Neural progenitor cell (in vitro differentiated cells): Measurements from ENCODE around the gene RAMP3. TPM values are rescaled to one million over a fixed set of nuclear protein-coding genes. Genes with fewer than 3 reads are reported as not detected.
A peak's percentile ranks its signal among the peaks of the same experiment; 100 is the strongest.

Source experiments
- DNase-seq: peaks from one replicate; pipeline ENCODE4 v3.0.0-alpha.2; 2016; ENCODE audit warnings: low spot score
- H2AFZ ChIP-seq: fragments of 200-600 bp; sonication (generic); replicated peaks from 2 replicates; pipeline ENCODE4 v1.6.1; 2016; ENCODE audit warnings: antibody characterized with exemption
- H3F3A ChIP-seq: fragments of 200-600 bp; sonication (generic); 2 replicates; pipeline ENCODE4 v1.6.1; 2016; ENCODE audit warnings: antibody characterized with exemption, low read depth
- H3K27ac ChIP-seq: fragments of 200-600 bp; sonication (generic); 2 replicates; pipeline ENCODE4 v1.5.1; 2016; ENCODE audit warnings: mild to moderate bottlenecking
- H3K27me3 ChIP-seq: fragments of 200-600 bp; sonication (generic); 2 replicates; pipeline ENCODE4 v1.6.1; 2016; ENCODE audit warnings: mild to moderate bottlenecking, moderate library complexity
- H3K36me3 ChIP-seq: fragments of 200-600 bp; sonication (generic); 2 replicates; pipeline ENCODE4 v1.5.1; 2016
- H3K4me1 ChIP-seq: fragments of 200-600 bp; sonication (generic); 2 replicates; pipeline ENCODE4 v1.6.1; 2016; ENCODE audit warnings: mixed run types
- H3K4me2 ChIP-seq: fragments of 200-600 bp; sonication (generic); 2 replicates; pipeline ENCODE4 v1.6.1; 2016
- H3K4me3 ChIP-seq: fragments of 200-600 bp; sonication (generic); 2 replicates; pipeline ENCODE4 v1.5.1; 2016
- H3K79me2 ChIP-seq: fragments of 200-600 bp; sonication (generic); 2 replicates; pipeline ENCODE4 v1.6.1; 2016; ENCODE audit warnings: low read depth
- H3K9ac ChIP-seq: fragments of 200-600 bp; sonication (generic); 2 replicates; pipeline ENCODE4 v1.6.1; 2016
- H3K9me3 ChIP-seq: fragments of 200-600 bp; sonication (generic); 2 replicates; pipeline ENCODE4 v1.5.1; 2016; ENCODE audit warnings: low read depth
- H4K20me1 ChIP-seq: fragments of 200-600 bp; sonication (generic); 2 replicates; pipeline ENCODE4 v1.6.1; 2016; ENCODE audit warnings: low read depth
- H3K27ac Mint-ChIP-seq: 3 replicates; pipeline ENCODE4 v1.8.0; 2021; ENCODE audit warnings: mixed read lengths
- H3K27me3 Mint-ChIP-seq: 2 replicates; pipeline ENCODE4 v1.8.0; 2022; ENCODE audit warnings: low read depth, mild to moderate bottlenecking, inconsistent platforms, moderate library complexity, mixed read lengths; ENCODE audit not compliant: insufficient read depth
- H3K36me3 Mint-ChIP-seq: 3 replicates; pipeline ENCODE4 v1.8.0; 2021; ENCODE audit warnings: mixed read lengths
- H3K4me1 Mint-ChIP-seq: 3 replicates; pipeline ENCODE4 v1.8.0; 2021; ENCODE audit warnings: mixed read lengths
- H3K4me3 Mint-ChIP-seq: 3 replicates; pipeline ENCODE4 v1.8.0; 2021; ENCODE audit warnings: mild to moderate bottlenecking, moderate library complexity, mixed read lengths
- H3K9me3 Mint-ChIP-seq: 3 replicates; pipeline ENCODE4 v1.8.0; 2020; ENCODE audit warnings: mixed read lengths
- CTCF ChIP-seq: fragments of 200-600 bp; sonication (generic); IDR thresholded peaks from 2 replicates; pipeline ENCODE4 v1.5.1; 2017; ENCODE audit warnings: antibody characterized with exemption, mild to moderate bottlenecking
- EZH2 ChIP-seq: fragments of 200-600 bp; sonication (generic); IDR thresholded peaks from 2 replicates; pipeline ENCODE4 v1.6.1; 2017; ENCODE audit warnings: antibody characterized with exemption, mild to moderate bottlenecking, moderate library complexity
- EZH2phosphoT487 ChIP-seq: fragments of 200-600 bp; sonication (generic); IDR thresholded peaks from 2 replicates; pipeline ENCODE4 v1.6.1; 2017; ENCODE audit warnings: antibody characterized with exemption
- total RNA-seq: library from RNA; depleted of rRNA; stranded (reverse); fragments of >200 nt; gene quantifications from 2 replicates; pipeline ENCODE4 v1.2.3, GENCODE V29; 2015; ENCODE audit warnings: low replicate concordance

Gene RAMP3
- total RNA-seq, 1 donor from 2014 or later: not detected

GRCh38 chr7:45159296-45159695, 1.7 kb downstream of the RAMP3 start:
- H3K36me3 ChIP-seq: no peaks in the 10 kb centered on the region
- no peak overlapping the region for H3K4me3 ChIP-seq
- H3K27me3 Mint-ChIP-seq: peaks cover 35% of the 10 kb centered on the region
- H3K4me1 ChIP-seq: no peaks in the 10 kb centered on the region
- no peaks in the 10 kb centered on the region for H3K36me3 Mint-ChIP-seq
- no peak overlapping the region for H3K27ac ChIP-seq
- H3K9ac ChIP-seq: no peak overlapping the region
- peaks cover 18% of the 10 kb centered on the region for H3K9me3 Mint-ChIP-seq
- DNase-seq: no peak
- TF ChIP-seq EZH2 (no peak), EZH2phosphoT487 (no peak), CTCF (no peak)
- no peaks in the 10 kb centered on the region for H3K79me2 ChIP-seq
- no peak overlapping the region for H3K27ac Mint-ChIP-seq
- H3F3A ChIP-seq: no peaks in the 10 kb centered on the region
- no peaks in the 10 kb centered on the region for H4K20me1 ChIP-seq
- no peak overlapping the region for H2AFZ ChIP-seq
- H3K4me3 Mint-ChIP-seq: no peak overlapping the region
- H3K4me1 Mint-ChIP-seq: peaks cover 7% of the 10 kb centered on the region
- H3K27me3 ChIP-seq: peaks cover 43% of the 10 kb centered on the region
- H3K9me3 ChIP-seq: no peaks in the 10 kb centered on the region
- H3K4me2 ChIP-seq: no peak overlapping the region

GRCh38 chr7:45160417-45160881, 2.9 kb downstream of the RAMP3 start:
- Mint-ChIP-seq H3K27me3 (peaks cover 32% of the 10 kb centered on the region), H3K27ac (no peak overlapping the region), H3K36me3 (no peaks in the 10 kb centered on the region), H3K4me3 (peak overlapping the region; percentile 27), H3K9me3 (peaks cover 21% of the 10 kb centered on the region), H3K4me1 (peaks cover 7% of the 10 kb centered on the region)
- H3K9me3 ChIP-seq: no peaks in the 10 kb centered on the region
- no peak overlapping the region for H3K9ac ChIP-seq
- TF ChIP-seq EZH2: no peak
- no peak for TF ChIP-seq CTCF
- TF ChIP-seq EZH2phosphoT487: no peak
- no peaks in the 10 kb centered on the region for H3K79me2 ChIP-seq
- H4K20me1 ChIP-seq: no peaks in the 10 kb centered on the region
- no peak for DNase-seq
- no peak overlapping the region for H2AFZ ChIP-seq
- H3K27me3 ChIP-seq: peaks cover 48% of the 10 kb centered on the region
- no peaks in the 10 kb centered on the region for H3K4me1 ChIP-seq
- no peaks in the 10 kb centered on the region for H3F3A ChIP-seq
- no peak overlapping the region for H3K27ac ChIP-seq
- no peaks in the 10 kb centered on the region for H3K36me3 ChIP-seq
- H3K4me3 ChIP-seq: no peak overlapping the region
- no peak overlapping the region for H3K4me2 ChIP-seq

- Mint-ChIP-seq H3K9me3 (peaks cover 21% of the 10 kb centered on the region), H3K4me1 (peaks cover 7% of the 10 kb centered on the region), H3K27me3 (peaks cover 27% of the 10 kb centered on the region), H3K36me3 (no peaks in the 10 kb centered on the region), H3K4me3 (no peak overlapping the region), H3K27ac (no peak overlapping the region)
- no peaks in the 10 kb centered on the region for H3K9me3 ChIP-seq
- DNase-seq: no peak
- H3K36me3 ChIP-seq: no peaks in the 10 kb centered on the region
- H3K4me1 ChIP-seq: no peaks in the 10 kb centered on the region
- no peaks in the 10 kb centered on the region for H3F3A ChIP-seq
- no peak overlapping the region for H3K9ac ChIP-seq
- no peak overlapping the region for H3K4me3 ChIP-seq
- no peaks in the 10 kb centered on the region for H3K79me2 ChIP-seq
- H2AFZ ChIP-seq: no peak overlapping the region
- TF ChIP-seq EZH2 (no peak), CTCF (no peak), EZH2phosphoT487 (no peak)
- no peaks in the 10 kb centered on the region for H4K20me1 ChIP-seq
- H3K4me2 ChIP-seq: no peak overlapping the region
- peaks cover 43% of the 10 kb centered on the region for H3K27me3 ChIP-seq
- H3K27ac ChIP-seq: no peak overlapping the region
Observed at GRCh38 chr7:45161138-45161537, 3.5 kb downstream of the RAMP3 start.
